DOHH2 (cell line): ENCODE data around the gene ANKMY1.

Source experiments
- H3F3A ChIP-seq: fragments of 200-600 bp; sonication (generic), shearing (Covaris generic); 2 replicates; pipeline ENCODE4 v1.6.0; 2016; ENCODE audit warnings: antibody characterized with exemption, mild to moderate bottlenecking; ENCODE audit not compliant: control insufficient read depth, insufficient read depth
- H3K27ac ChIP-seq: fragments of 200-600 bp; sonication (generic); 2 replicates; pipeline ENCODE4 v1.5.1; 2014; ENCODE audit warnings: low read depth, mild to moderate bottlenecking, low read length, moderate library complexity
- H3K27me3 ChIP-seq: fragments of 200-600 bp; sonication (generic); 2 replicates; pipeline ENCODE4 v1.6.1; 2014; ENCODE audit warnings: mild to moderate bottlenecking, low read length, mixed read lengths; ENCODE audit not compliant: control insufficient read depth
- H3K36me3 ChIP-seq: fragments of 200-600 bp; sonication (generic); 2 replicates; pipeline ENCODE4 v1.6.1; 2014; ENCODE audit warnings: mild to moderate bottlenecking, low read length, moderate library complexity, mixed read lengths; ENCODE audit not compliant: control insufficient read depth
- H3K4me1 ChIP-seq: fragments of 200-600 bp; sonication (generic); 2 replicates; pipeline ENCODE4 v1.6.1; 2014; ENCODE audit warnings: mild to moderate bottlenecking, low read length, mixed read lengths; ENCODE audit not compliant: control insufficient read depth
- H3K4me2 ChIP-seq: fragments of 200-600 bp; sonication (generic); 2 replicates; pipeline ENCODE4 v1.6.0; 2014; ENCODE audit warnings: mild to moderate bottlenecking, low read length, moderate library complexity
- H3K4me3 ChIP-seq: fragments of 200-600 bp; sonication (generic); 2 replicates; pipeline ENCODE4 v1.5.1; 2014; ENCODE audit warnings: mild to moderate bottlenecking, low read length, mixed read lengths
- H3K79me2 ChIP-seq: fragments of 200-600 bp; sonication (generic); 2 replicates; pipeline ENCODE4 v1.6.1; 2014; ENCODE audit warnings: mild to moderate bottlenecking, low read length, mixed read lengths; ENCODE audit not compliant: control insufficient read depth
- H3K9me2 ChIP-seq: fragments of 200-600 bp; sonication (generic); replicated peaks from 2 replicates; pipeline ENCODE4 v1.6.1; 2014; ENCODE audit warnings: mild to moderate bottlenecking, low read length, mixed read lengths; ENCODE audit not compliant: control insufficient read depth
- H3K9me3 ChIP-seq: fragments of 200-600 bp; sonication (generic); 2 replicates; pipeline ENCODE4 v1.6.1; 2014; ENCODE audit warnings: antibody characterized with exemption, low read length, mixed read lengths; ENCODE audit not compliant: control insufficient read depth, insufficient read depth
- H4K20me1 ChIP-seq: fragments of 200-600 bp; sonication (generic); 2 replicates; pipeline ENCODE4 v1.6.0; 2014; ENCODE audit warnings: low read depth, mild to moderate bottlenecking, antibody characterized with exemption, low read length, moderate library complexity; ENCODE audit not compliant: control insufficient read depth, insufficient read depth
- CTCF ChIP-seq: fragments of 200-600 bp; sonication (generic); IDR thresholded peaks from one replicate; pipeline ENCODE4 v1.5.1; 2014; ENCODE audit warnings: antibody characterized with exemption, mild to moderate bottlenecking, low read depth, low read length; ENCODE audit not compliant: poor library complexity, severe bottlenecking
- EZH2phosphoT487 ChIP-seq: fragments of 200-600 bp; sonication (generic); IDR thresholded peaks from 2 replicates; pipeline ENCODE4 v1.6.1; 2017; ENCODE audit warnings: borderline replicate concordance, mild to moderate bottlenecking, antibody characterized with exemption, low read length, moderate library complexity, mixed read lengths

ANKMY1 gene

GRCh38 chr2:240480834-240481623 is 76.8 kb downstream of the ANKMY1 start:
- TF ChIP-seq EZH2phosphoT487 (no peak), CTCF (no peak)
- no peaks in the 10 kb centered on the region for H3F3A ChIP-seq
- H3K9me2 ChIP-seq = no peaks in the 10 kb centered on the region
- H3K27me3 ChIP-seq = no peaks in the 10 kb centered on the region
- H3K79me2 ChIP-seq = no peaks in the 10 kb centered on the region
- H3K4me1 ChIP-seq = no peaks in the 10 kb centered on the region
- no peak overlapping the region for H3K4me3 ChIP-seq
- no peak overlapping the region for H3K4me2 ChIP-seq
- no peak overlapping the region for H3K27ac ChIP-seq
- no peaks in the 10 kb centered on the region for H3K36me3 ChIP-seq
- H4K20me1 ChIP-seq = no peaks in the 10 kb centered on the region
- H3K9me3 ChIP-seq = no peaks in the 10 kb centered on the region

DNA sequence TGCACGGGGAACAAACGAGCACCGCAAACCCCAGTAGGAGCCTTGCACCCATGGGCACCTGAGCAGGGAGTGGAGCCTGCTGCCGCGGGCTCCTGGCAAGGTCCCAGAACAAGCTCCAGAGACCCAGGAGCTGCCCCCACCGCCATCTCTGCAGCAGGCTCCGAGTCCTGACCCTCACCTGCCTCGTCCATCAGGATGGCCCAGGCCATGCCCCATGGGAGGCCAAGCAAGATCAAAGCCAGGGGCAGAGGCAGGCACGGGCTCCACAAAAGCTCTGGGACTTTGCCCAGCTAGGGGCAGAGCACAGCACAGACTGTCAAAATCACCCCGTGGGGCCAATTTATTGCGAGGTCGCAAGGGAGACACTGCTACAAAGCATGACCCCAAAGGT is 78.7 kb downstream of the ANKMY1 start:
- Histone ChIP-seq H3K4me2 (no peak overlapping the region), H3K9me3 (no peaks in the 10 kb centered on the region), H3K36me3 (no peaks in the 10 kb centered on the region), H3K4me3 (no peak overlapping the region), H3F3A (no peaks in the 10 kb centered on the region), H3K27ac (no peak overlapping the region), H3K9me2 (no peaks in the 10 kb centered on the region), H3K4me1 (no peaks in the 10 kb centered on the region), H3K27me3 (no peaks in the 10 kb centered on the region), H3K79me2 (no peaks in the 10 kb centered on the region), H4K20me1 (no peaks in the 10 kb centered on the region)
- TF ChIP-seq CTCF = no peak
- no peak for TF ChIP-seq EZH2phosphoT487

DNA sequence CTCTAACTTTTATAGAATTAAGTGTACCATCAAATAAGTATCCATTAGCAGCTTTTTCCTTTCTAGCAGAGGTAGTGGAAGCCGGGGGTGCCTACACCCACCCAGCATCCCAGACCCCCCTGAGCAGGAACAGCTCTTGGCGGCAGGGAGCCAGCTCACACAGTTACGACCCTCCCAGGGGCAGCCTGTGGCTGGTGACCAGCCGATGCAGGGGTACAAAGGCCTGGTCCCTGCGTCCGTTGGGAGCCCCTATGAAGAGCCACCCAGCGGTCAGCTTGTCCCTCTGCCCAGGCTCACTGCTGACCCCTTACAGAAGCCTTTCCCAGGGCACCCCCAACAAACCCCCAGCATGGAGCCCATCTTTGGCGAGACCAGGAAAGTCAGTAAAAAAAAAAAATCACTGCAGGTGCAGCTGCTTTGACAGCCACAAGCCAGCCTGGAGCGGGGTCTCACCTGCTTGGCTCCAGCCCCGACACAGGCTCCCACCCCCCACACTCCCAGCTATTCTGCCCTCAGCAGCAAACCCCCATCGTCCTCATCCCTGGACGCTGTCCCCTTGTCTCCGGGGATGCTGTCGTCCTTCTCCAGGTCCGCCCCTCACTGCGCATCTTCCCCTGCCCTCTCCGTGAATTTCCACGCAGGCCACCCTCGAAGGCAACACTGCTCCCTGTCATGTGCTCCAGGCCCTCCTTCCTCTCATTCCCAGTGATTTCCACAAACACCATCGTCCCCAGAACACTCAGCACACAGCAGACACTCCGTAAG is 79.3 kb downstream of the ANKMY1 start:
- Histone ChIP-seq H3K4me3 (no peak overlapping the region), H3F3A (no peaks in the 10 kb centered on the region), H3K27me3 (no peaks in the 10 kb centered on the region), H4K20me1 (no peaks in the 10 kb centered on the region), H3K4me1 (no peaks in the 10 kb centered on the region), H3K4me2 (no peak overlapping the region), H3K79me2 (no peaks in the 10 kb centered on the region), H3K9me2 (no peaks in the 10 kb centered on the region), H3K27ac (no peak overlapping the region), H3K36me3 (no peaks in the 10 kb centered on the region), H3K9me3 (no peaks in the 10 kb centered on the region)
- TF ChIP-seq CTCF (no peak), EZH2phosphoT487 (no peak)
